Retinal pigment epithelial cell (primary cell): ENCODE measurements around the gene PDE4B.

ENCODE experiments used
- DNase-seq: peaks from one replicate; pipeline ENCODE4 v3.0.0-alpha.2; 2010; ENCODE audit warnings: low read depth
- H3K4me3 ChIP-seq: 2 replicates; pipeline ENCODE4 v1.5.1; 2011; ENCODE audit warnings: mild to moderate bottlenecking, low read length, control low read depth, moderate library complexity
- CTCF ChIP-seq: conservative IDR thresholded peaks from 2 replicates; pipeline ENCODE4 v1.5.1; 2011; ENCODE audit warnings: low read depth, low read length, control low read depth, inconsistent platforms

Gene PDE4B

GRCh38 chr1:66422804-66423203, 630.1 kb downstream of the PDE4B start:
- DNase-seq: no peak
- no peak overlapping the region for H3K4me3 ChIP-seq
- no peak for TF ChIP-seq CTCF
